Measurements from ENCODE around the gene ETF1. TPM values are rescaled to one million over a fixed set of nuclear protein-coding genes. Genes with fewer than 3 reads are reported as not detected.

ETF1 gene
- total and polyA plus RNA-seq, 9 of the 15 experiments (the other 6 are each of a cell fraction or from before 2014, with no cell fraction given), result 53.7 to 209 (median 164) TPM

DNA sequence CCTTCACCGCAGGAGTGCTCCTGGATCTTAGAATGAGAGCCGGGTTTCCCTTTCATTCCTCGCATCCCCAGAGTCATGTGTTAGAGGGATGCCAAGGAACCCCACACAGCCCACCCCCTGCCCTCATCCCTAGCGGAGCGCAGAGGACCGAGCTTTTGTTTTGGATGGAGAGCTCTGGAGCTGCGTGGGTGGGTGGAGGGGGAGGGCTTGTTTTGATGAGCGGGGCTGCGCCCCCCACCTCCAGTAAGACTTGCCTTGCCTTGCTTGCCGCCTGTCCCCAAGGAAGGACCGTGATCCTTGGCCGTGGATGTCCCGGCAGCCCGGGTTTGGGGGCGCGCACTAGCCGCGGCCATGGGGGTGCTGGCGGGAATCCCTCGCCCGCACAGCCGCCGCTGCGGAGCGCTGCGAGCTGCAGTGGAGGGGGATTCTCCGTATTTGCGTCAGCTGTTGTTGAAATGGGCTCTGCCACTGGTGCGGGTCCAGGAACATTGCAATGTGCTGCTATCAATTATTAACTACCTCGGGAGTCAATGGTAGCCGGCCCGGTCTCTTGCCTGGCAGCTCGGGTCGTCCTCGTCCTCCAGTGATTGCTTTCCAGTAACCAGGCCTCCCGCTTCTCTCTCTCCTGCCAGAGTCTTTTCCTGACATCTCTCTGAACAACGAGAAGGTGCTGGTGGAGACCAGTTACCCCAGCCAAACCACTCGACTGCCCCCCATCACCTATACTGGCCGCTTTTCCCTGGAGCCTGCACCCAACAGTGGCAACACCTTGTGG, 76.7 kb downstream of the ETF1 start (continued):
- TF ChIP-seq ZNF785 (CRISPR knock-in tag; IDR thresholded peaks at IDR 0.05) (no peak), CEBPB (tag; IDR thresholded peaks at IDR 0.05) (no peak), FOS (IDR thresholded peaks at IDR 0.05; ENCODE audit: extremely low read depth, insufficient read length) (no peak), SNRNP70 (optimal IDR thresholded peaks at IDR 0.05; ENCODE audit: low read depth, low read length) (no peak), ZNF274 (IDR thresholded peaks at IDR 0.05; ENCODE audit: borderline replicate concordance, low read depth, low read length) (0 out of 2 replicates have a peak, but pooled peaks have one; percentile 17), DNMT1 (IDR thresholded peaks at IDR 0.05) (no peak), MYNN (IDR thresholded peaks at IDR 0.05) (no peak), MYNN (CRISPR knock-in tag; IDR thresholded peaks at IDR 0.05) (no peak), HNRNPK (IDR thresholded peaks at IDR 0.05; ENCODE audit: low read depth, low read length, poor library complexity, severe bottlenecking) (peak; percentile 38), ARNT (IDR thresholded peaks at IDR 0.05) (no peak), ZNF146 (CRISPR knock-in tag; IDR thresholded peaks at IDR 0.05; ENCODE audit: unreplicated experiment) (no peak), CCNT2 (IDR thresholded peaks at IDR 0.05; ENCODE audit: borderline replicate concordance, extremely low read depth, insufficient read length, low read depth, low read length) (peak; percentile 73), SMARCB1 (IDR thresholded peaks at IDR 0.05; ENCODE audit: insufficient read length, low read depth) (no peak), ZNF561 (CRISPR knock-in tag; conservative IDR thresholded peaks at IDR 0.05) (no peak), ZNF507 (tag; conservative IDR thresholded peaks at IDR 0.05) (no peak), ZNF408 (CRISPR knock-in tag; IDR thresholded peaks at IDR 0.05; ENCODE audit: low read depth) (no peak), KDM1A (IDR thresholded peaks at IDR 0.05) (no peak), ZNF695 (CRISPR knock-in tag; IDR thresholded peaks at IDR 0.05) (no peak), TGIF2 (CRISPR knock-in tag; IDR thresholded peaks at IDR 0.05) (peak; percentile 81; the same call in 1 of the 2 replicates)
- TF ChIP-seq, protein P1, sequence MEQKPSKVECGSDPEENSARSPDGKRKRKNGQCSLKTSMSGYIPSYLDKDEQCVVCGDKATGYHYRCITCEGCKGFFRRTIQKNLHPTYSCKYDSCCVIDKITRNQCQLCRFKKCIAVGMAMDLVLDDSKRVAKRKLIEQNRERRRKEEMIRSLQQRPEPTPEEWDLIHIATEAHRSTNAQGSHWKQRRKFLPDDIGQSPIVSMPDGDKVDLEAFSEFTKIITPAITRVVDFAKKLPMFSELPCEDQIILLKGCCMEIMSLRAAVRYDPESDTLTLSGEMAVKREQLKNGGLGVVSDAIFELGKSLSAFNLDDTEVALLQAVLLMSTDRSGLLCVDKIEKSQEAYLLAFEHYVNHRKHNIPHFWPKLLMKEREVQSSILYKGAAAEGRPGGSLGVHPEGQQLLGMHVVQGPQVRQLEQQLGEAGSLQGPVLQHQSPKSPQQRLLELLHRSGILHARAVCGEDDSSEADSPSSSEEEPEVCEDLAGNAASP (IDR thresholded peaks at IDR 0.05), result no peak
- TF ChIP-seq, protein P2, sequence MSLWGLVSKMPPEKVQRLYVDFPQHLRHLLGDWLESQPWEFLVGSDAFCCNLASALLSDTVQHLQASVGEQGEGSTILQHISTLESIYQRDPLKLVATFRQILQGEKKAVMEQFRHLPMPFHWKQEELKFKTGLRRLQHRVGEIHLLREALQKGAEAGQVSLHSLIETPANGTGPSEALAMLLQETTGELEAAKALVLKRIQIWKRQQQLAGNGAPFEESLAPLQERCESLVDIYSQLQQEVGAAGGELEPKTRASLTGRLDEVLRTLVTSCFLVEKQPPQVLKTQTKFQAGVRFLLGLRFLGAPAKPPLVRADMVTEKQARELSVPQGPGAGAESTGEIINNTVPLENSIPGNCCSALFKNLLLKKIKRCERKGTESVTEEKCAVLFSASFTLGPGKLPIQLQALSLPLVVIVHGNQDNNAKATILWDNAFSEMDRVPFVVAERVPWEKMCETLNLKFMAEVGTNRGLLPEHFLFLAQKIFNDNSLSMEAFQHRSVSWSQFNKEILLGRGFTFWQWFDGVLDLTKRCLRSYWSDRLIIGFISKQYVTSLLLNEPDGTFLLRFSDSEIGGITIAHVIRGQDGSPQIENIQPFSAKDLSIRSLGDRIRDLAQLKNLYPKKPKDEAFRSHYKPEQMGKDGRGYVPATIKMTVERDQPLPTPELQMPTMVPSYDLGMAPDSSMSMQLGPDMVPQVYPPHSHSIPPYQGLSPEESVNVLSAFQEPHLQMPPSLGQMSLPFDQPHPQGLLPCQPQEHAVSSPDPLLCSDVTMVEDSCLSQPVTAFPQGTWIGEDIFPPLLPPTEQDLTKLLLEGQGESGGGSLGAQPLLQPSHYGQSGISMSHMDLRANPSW (CRISPR knock-in tag; IDR thresholded peaks at IDR 0.05), result no peak
- TF ChIP-seq, protein P3, sequence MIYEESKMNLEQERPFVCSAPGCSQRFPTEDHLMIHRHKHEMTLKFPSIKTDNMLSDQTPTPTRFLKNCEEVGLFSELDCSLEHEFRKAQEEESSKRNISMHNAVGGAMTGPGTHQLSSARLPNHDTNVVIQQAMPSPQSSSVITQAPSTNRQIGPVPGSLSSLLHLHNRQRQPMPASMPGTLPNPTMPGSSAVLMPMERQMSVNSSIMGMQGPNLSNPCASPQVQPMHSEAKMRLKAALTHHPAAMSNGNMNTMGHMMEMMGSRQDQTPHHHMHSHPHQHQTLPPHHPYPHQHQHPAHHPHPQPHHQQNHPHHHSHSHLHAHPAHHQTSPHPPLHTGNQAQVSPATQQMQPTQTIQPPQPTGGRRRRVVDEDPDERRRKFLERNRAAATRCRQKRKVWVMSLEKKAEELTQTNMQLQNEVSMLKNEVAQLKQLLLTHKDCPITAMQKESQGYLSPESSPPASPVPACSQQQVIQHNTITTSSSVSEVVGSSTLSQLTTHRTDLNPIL (CRISPR knock-in tag; IDR thresholded peaks at IDR 0.05), result no peak
